GM12875 (cell line): ENCODE measurements around the gene RIT2.

Experiments used
- H3K4me3 ChIP-seq: one replicate; pipeline ENCODE4 v1.5.1; 2011; ENCODE audit warnings: low read depth, low read length, control low read depth
- CTCF ChIP-seq: IDR thresholded peaks from 2 replicates; pipeline ENCODE4 v1.5.1; 2011; ENCODE audit warnings: low read depth, mild to moderate bottlenecking, control low read depth, inconsistent platforms, low read length, moderate library complexity, borderline replicate concordance; ENCODE audit not compliant: insufficient read depth

Gene RIT2

DNA sequence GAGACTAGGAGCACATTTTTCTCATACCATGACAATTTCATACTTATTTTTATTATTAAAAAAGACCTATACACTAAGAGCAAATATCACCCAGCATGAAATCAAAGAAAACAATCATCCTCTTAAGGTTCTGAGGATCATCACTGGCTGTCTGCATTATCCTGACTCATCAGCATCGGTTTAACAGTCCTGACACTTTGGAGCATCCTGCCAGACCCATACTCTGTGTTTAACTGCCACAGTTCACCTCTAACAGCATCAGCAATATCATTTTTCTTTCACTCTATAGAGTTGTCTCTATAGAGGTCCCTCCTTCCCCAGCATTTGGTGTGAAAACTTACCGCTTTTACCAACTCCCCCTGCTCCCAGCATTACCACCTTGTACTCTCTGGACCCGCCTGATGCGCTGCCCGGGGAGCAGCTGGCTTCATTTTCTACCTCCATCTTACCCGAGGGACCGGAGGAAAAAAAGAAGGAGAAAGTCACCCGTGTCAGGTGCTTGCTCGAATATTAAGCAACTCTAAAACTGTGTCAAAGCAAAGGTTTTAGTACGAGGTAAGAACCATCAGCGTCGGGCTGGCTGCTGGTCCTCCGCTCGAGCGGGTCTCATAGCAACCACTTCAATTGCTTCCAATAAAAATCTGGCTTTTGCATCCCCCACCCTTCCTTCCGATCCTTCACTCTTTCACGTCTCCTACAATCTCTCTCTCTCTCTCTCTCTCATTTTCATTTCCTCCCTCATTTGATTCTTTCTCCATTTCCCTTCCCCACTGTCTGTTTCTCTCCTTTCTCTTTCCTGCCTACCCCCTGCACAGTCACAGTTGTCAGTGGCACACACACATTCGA is at the start of gene RIT2:
RIT2 (minus strand) TSS at position 610 of the 846 bp plus-strand sequence.
- no peak within 1 kb of the TSS for H3K4me3 ChIP-seq
- TF ChIP-seq CTCF: no peak

DNA sequence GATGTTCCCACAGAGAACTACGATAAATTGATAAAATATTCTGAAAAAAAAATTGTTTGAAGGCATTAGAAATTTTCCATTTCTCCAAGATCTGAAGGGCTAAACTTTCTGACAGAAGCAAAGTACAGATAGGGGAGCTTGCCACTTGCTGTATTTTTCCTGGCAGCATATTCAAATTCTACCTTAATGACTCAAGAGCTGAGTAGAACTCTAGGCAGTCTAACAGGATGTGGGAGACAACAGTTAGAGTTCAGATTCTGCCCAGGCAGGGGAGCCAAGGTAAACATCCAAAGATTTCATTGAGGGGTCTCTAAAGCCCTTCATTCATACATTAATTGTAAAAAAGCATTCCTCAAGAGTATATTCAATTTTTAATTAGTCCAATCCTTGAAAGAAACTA is 46.0 kb upstream of the RIT2 start:
- TF ChIP-seq CTCF: no peak
- H3K4me3 ChIP-seq: no peak overlapping the region

DNA sequence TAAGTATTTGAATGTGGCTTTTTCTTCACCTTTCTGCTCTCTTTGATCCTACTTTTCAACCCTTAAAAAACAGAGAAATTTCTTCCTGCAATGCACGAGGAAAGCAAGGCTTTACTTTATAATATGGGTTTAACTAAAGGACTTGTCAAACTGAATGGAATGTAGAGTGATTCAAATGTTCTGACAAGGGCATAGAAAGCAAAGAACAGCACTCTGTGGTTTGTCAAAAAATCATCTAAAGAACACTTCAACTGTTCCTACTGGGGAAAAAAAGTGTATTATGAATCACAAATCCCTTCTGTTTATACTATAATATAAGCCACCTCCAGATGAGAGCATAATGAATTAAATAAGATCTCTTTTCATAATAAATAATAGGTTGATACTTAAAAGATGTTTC is 45.0 kb upstream of the RIT2 start:
- TF ChIP-seq CTCF: no peak
- no peak overlapping the region for H3K4me3 ChIP-seq

DNA sequence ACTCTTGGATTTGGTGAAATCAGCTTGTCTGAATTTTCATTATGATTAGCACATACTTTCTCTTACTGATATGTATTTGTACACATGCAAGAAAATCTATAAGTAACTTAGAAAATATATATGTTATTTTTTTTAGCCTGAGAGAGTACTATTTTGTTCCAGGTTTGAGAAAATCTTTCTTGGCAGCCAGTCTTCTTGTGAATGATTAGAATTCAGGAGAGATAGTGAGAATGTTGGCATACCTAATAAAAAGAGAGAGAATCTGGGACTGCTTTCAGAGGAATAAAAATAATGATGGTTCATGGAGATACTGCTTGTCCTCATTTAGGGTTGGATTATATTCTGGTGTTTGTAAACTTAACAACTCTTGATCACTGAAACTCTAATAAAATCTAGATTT is 44.4 kb upstream of the RIT2 start:
- no peak overlapping the region for H3K4me3 ChIP-seq
- TF ChIP-seq CTCF: no peak

DNA sequence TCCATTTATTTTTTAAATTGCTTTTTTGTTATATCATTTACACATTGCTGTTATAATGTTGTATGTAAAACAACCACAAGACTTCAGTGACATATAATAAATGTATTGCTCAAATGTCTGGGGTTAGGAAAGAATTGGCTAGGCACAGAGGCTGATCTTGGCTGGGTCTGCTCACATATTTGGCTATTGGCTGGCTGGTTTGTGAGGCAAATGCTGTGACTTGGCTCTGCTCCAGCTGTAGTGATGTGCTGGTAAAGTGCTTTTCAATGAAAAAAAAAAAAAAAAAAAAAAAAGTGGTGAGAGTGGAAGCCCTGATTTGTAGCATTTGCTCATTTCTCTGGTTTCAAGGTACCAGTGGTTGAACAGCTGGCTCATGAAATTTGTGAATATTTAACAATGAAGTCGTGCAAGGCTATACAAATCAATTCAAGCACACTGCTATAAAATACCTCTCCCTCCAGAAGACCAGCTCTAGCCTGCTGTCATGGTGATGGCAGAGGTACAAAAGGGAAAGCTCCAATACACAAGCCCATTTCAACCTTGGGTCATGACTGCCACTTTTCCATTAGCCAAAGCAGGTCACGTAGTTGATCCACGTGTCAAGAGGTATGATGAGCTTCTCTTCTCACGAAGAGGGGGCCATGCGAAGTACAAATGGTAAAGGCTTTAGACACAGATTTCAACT is 43.7 kb upstream of the RIT2 start:
- no peak overlapping the region for H3K4me3 ChIP-seq
- TF ChIP-seq CTCF: no peak

DNA sequence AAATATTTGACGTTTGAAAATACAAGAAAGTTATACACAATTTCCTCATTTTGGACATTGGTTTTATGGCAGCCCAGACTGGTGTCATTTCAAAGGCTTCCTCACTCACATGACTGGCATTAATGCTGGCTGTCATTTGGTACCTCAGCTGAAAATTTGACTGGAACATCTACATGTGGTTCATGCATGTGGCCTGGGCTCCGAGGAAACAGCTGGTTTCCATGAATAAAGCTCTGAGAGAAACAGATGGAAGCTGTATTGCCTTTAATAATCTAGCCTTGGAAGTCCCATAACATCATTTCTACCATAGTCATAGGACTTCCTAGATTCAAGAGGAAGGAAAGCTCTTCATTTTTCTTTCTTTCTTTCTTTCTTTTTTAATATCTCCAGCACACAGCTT is 42.9 kb upstream of the RIT2 start:
- H3K4me3 ChIP-seq: no peak overlapping the region
- no peak for TF ChIP-seq CTCF

DNA sequence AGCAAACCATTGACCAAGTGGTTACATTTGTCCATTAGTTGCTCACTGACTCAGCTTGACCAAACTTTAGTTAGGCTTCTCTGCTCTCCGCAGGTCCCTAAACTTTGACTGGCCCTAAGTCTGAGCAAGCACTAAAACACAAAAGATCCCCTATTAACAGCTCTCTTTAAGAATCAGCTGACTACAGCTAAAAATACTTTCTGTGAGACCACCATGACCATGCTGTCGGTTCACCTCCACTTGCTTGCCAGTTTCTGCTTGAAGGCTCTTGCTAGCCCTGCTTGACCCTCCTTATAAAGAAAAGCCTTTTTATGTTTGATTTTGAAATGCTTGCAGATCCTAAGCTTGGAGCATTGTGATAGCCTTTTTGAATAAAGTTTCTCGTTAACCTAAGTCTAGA is 40.4 kb upstream of the RIT2 start:
- no peak for TF ChIP-seq CTCF
- H3K4me3 ChIP-seq: no peak overlapping the region
